Activated naive CD4-positive, alpha-beta T cell treated with anti-CD3 and anti-CD28 coated beads, Interleukin-2, amount 10 ng/mL, durations not matched to agents 5 hours and 36 hours (primary cell): ENCODE results near the gene PFDN2. TPM values are rescaled to one million over a fixed set of nuclear protein-coding genes. Genes with fewer than 3 reads are reported as not detected.

ENCODE experiments used
- total RNA-seq, 2 experiments: library from RNA; stranded (reverse); gene quantifications; one replicate each; pipeline ENCODE4 v1.2.3, GENCODE V29; 2021

Gene PFDN2, protein sequence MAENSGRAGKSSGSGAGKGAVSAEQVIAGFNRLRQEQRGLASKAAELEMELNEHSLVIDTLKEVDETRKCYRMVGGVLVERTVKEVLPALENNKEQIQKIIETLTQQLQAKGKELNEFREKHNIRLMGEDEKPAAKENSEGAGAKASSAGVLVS
- total RNA-seq, result 10 to 100 TPM; 47.2 to 48.3 TPM

DNA sequence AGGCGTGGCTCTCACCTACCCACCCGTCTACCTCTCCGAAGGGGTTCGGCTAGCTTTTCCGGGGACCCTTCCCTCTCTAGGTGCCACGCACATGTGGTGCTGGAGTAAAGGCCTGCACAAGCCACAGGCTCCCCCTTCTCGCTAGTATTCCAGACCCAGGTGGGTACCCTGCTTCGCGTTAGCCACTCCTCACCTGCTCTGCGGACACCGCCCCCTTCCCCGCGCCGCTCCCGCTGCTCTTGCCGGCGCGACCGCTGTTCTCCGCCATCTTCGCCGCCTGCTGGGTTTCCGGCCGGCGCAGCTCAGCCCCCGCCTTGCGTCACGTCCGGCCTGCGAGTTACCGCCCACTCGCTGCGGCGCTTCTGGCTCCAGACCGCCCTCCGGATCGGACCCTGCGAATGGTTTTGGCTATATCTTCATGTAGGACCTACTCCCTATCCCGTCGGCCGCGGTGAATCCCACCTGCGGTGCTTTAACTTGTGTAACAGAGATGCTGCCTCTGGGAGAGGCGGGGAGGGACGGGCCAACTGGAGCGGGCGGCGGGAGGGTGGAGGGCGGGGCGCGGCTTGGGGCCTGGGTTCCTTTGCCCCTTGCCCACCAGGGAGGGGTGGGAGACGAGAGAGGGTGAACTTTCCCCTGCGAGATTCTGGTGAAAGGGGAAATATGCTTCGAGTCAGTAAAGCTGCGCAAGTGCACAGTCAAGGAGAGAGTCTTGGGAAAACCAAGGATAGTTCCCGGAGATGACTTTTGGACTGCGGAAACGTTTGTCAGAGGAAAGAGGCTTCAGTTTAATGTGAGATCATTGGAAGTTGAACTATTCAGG is at the start of gene PFDN2, which contains the start of gene NIT1:
PFDN2 (minus strand) TSS at position 279 of the 823 bp plus-strand sequence; CDS start at position 268, 11 bp downstream.
NIT1 (plus strand) TSS at position 347 of the 823 bp plus-strand sequence; CDS start at position 419, 72 bp downstream.

DNA sequence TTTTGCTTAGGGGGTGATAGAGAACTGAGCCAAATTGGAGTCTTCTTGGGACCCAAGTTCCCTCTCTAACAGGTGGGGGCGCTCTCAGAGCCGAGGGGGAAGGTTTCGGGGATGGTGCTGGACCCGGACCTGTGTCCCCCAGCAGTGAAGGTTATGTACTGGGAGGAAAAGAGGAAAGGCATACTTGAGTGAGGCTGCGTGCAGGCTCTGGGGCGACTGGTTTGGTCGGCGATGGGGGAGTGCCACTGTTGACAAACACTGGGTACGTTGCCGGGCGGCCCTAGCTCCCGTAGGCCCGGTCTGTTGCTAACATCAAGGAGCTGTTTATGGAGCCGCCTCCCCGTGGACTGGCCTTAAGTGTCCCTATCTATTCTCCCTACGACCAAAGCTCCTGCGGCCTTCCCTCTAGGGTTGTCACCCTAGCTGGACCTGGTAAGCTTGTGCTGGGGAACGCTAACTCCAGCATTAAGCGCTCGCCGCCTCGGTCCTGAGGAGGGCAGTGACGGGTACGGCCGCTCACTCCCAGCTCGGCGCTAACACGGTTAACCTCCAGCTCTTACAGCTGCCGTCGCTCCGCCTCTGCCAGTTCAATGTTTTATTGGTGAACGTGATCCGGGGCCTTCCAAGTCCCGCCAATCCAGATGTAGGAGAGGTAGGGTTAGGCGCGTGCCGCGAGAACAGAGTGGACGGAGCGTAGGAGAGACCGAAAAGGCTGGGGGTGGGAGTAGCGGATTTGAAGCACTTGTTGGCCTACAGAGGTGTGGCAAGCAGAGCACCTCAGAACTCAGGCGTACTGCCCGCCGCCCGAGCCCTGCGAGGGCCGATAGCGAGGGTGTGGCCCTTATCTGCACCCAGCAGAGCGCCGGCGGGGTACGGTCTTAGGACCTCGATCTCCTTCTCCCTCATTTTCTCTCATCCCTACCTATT is 48.2 kb upstream of the PFDN2 start, which contains the start of gene PPOX:
PPOX (plus strand) TSS at position 685 of the 927 bp plus-strand sequence. CDS start 422 bp downstream, outside the sequence.

DNA sequence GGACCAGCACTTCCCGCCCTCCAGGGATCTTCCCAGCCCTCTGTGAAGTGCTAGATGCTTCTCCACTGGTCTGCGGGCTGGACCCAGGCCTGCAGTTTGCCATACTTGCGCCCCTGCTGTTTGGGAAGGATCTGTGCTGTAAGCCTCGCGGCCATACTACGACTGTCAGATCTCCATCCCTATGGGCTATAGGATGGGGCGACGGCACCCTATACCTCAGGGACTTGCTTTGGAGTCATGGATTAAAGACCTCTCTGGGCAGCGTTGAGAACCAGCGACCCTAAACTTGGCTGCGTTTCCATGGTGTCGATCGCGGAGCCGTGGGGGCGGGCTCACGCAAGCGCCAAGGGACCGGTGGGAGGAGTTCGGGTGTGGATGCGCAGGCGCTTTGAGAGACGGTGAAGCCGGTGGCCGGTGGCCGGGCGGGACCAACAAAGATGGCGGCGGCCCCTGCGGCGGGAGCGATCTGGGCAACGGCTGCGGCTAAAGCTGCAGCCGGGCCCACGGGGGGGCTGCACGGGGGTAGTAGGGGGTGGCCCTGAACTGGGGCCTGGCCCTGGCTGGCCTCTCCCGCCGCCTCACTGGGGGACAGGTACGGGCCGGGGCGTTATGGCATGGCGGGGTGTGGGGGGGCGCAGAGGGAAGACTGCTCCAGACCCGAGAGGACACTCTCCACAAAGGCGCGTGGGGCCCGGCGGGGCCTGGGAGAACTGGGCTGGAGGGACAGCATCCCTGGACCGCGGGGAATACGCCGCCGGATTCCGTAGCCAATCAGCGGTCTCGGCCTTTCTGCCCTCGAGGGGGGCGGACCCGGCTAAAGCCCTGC is 41.5 kb upstream of the PFDN2 start, which contains the start of gene USP21:
USP21 (plus strand) TSS at position 414 of the 826 bp plus-strand sequence. CDS start 1,141 bp downstream, outside the sequence.

DNA sequence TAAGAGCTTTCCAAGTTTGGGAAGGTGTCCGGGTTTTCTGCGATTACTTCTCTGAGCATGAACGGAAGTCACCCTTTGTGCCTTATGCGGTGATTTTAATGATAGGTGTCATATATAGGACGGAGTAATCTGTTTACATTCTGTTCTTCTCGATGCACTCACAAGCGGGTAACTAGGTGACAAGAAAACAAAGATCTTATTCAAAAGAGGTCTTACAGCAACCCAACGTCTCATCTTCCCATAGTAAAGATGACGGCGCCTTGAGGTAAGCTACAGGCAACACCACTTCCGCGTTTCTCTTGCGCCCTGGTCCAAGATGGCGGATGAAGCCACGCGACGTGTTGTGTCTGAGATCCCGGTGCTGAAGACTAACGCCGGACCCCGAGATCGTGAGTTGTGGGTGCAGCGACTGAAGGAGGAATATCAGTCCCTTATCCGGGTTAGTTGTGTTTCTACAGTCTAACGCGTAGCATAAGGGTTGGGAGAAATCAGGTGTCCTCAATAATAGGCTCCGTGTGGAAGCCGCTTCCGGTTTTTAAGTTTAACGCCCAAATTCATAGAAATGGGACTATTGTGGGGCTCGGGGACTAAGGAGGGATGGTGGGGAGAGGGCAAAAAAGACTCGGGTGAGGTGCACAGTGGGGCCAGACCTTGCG is 36.0 kb upstream of the PFDN2 start, which contains the start of gene UFC1:
UFC1 (plus strand) TSS at position 297 of the 656 bp plus-strand sequence; CDS start at position 317, 20 bp downstream.

DNA sequence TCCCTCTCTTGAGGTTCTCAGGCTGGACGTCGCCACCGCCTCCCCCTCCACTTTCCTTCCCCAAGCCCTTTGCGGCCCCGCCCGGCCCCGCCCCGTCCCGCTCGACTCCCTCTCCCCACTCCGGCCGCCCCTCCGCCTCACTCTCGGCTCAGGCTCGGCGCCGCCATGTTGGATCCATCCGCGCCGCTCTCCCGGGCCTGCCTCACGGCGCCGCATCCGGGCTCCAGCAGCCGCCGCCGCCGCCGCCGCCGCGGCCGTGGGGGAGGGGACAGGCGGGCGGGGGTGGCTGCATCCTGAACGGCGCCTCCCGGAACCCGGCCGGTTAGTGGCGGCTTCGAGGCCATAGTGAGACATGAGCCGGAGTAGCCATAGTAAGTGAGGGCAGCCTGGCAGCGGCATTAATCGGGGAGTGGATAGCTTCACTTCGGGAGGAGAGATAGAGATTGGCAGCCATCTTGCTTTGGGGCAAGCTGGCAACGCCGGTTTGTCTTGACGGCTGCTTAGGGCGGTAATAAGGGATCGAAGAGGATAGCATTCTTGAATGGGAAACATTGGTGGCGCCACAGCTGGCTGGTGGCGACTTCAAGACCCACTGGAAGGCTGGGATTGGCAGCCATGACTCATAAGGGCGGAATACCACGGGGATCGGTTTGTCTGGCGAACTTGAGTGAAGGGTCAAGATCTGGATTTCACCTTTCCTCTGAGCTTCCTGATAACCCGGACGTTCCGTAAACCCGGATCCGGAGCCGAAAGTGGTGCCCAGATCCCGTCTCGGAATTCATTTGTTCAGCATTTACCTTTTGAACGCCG is 14.8 kb upstream of the PFDN2 start, which contains the start of gene DEDD:
DEDD (minus strand) TSS at position 258 of the 810 bp plus-strand sequence. CDS start 8,205 bp downstream, outside the sequence.

DNA sequence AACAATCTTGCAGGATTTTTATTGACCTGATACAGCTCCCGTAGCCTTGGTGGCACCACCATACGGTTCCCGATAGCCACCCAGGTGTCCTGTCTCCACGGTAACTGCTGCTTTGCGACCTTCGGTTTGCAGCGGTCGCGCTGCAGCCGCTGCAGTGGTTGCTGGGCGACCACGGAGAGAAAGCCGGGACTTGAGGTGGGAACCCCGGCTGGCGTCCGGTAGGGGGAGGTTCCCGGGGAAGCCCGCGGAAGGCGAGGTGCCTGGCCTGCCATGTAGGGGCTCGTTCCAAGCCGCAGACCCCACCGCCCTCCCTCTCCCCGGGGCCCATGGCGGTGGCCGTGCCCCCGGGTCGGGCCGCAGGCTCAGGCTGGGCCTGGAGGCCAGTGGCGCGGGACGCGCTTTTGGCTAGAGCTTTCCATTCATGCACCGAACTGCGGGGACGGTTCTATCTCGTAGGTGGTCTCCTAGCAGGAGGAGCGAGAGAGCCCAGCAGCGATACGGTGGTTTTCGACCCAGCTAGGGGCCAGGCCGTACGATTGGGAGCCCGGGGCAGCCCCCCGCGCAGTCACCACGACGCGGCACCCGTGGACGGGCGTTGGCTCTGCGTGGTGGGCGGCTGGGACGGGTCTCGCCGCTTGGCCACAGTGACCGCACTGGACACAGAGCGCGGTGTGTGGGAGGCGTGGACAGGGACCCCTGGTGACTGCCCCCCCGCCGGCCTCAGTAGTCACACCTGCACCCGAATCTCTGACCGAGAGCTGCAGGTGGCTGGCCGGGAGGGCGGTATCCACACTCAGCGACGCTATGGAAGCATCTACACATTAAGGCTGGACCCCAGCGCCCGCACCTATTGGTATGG is 19.4 kb downstream of the PFDN2 start, which contains the start of gene KLHDC9:
KLHDC9 (plus strand) TSS at position 152 of the 859 bp plus-strand sequence; CDS start at position 327, 175 bp downstream.

DNA sequence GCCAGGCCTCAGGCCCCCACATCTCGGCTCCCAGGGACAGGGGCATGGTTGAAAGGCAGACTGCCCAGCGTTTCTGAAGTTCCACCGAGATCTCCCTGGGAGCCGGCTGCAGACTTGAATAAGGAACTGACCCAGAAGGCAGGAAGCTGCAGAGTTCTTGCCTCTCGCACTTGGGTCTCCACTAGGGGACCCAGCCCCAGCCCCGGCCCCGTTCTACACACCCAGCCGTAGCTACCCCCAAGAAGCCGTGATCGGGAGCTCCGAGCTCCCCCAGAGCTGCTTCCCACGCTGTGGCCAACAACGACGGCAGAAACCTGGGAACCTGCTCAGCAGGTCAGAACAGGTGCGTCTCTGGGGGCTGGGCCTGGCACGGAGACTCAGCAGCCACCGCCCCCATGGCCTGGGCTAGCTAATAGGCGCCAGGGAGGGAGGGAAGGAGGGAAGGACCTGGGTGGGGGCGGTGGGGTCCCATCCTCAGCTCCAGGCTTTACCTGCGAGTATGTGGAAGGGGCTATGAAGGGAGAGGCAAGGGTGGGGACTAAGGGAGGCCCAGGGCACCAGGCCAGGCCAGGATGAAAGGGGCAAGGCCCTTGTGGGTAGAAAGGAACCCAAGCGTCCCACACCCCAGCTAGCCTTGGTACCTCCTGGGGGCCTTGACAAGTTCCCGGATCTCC is 28.4 kb downstream of the PFDN2 start, which contains the start of gene NECTIN4:
NECTIN4 (minus strand) TSS at position 308 of the 674 bp plus-strand sequence; CDS start at position 46, 262 bp downstream.

DNA sequence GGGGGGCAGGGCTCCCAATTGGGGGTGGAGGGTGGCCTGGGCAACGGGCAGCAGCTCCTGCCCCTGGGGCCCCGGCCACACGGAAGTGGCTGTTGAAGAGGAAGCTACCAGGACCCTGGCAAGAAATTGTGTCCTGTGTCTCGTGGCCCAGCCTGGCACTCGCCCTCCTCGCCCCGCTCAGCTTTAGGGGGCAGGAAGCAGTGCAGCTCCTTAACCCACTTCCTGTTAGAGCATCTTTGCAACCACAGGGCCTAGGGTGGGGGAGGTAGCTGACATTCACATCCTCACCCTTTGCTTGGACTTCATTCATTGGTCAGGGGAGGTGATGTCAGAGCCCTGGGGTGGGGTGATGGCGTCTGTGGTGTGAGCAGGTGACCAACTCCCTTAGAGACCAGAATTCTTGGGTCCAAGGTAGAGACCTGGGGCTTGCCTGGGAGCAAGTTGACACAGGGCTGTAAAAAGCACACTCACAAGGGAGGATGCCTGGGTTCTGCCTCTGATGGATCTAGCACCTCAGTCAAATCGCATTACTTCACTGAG is 48.0 kb downstream of the PFDN2 start, which contains the start of gene ARHGAP30:
ARHGAP30 (minus strand) TSS at position 161 of the 540 bp plus-strand sequence. CDS start 267 bp downstream, outside the sequence.

Other genes with a start within 250 kb of the PFDN2 start
- gene ITLN1, start 232.9 kb downstream of the PFDN2 start, total RNA-seq, result not detected
- gene ITLN2, start 163.2 kb downstream of the PFDN2 start, total RNA-seq, result not detected
- 10 to 100 TPM; 16.2 to 20.7 TPM for gene F11R, start 96.9 kb downstream of the PFDN2 start, total RNA-seq
- gene TSTD1, start 79.1 kb downstream of the PFDN2 start, total RNA-seq, result 10 to 100 TPM; 60.7 to 63.0 TPM
- 10 to 100 TPM; 62.5 to 63.9 TPM for gene USF1, start 72.1 kb downstream of the PFDN2 start, total RNA-seq
- 100 to 1,000 TPM; 304 to 324 TPM for gene ARHGAP30, start 48.1 kb downstream of the PFDN2 start, total RNA-seq
- not detected for gene NECTIN4, start 28.5 kb downstream of the PFDN2 start, total RNA-seq
- under 1 TPM; 0.58 to 0.63 TPM for gene KLHDC9, start 19.7 kb downstream of the PFDN2 start, total RNA-seq
- gene NIT1, start 68 bp upstream of the PFDN2 start, total RNA-seq, result 10 to 100 TPM; 38.3 to 39.0 TPM
- gene DEDD, start 14.6 kb upstream of the PFDN2 start, total RNA-seq, result 10 to 100 TPM; 30.2 to 35.5 TPM
- 100 to 1,000 TPM; 123 to 125 TPM for gene UFC1, start 35.9 kb upstream of the PFDN2 start, total RNA-seq
- gene USP21, start 41.5 kb upstream of the PFDN2 start, total RNA-seq, result 10 to 100 TPM; 31.2 to 35.6 TPM
- 10 to 100 TPM; 35.8 to 39.2 TPM for gene PPOX, start 48.4 kb upstream of the PFDN2 start, total RNA-seq
- gene B4GALT3, start 59.5 kb upstream of the PFDN2 start, total RNA-seq, result 10 to 100 TPM; 43.6 to 52.2 TPM
- gene ADAMTS4, start 81.0 kb upstream of the PFDN2 start, total RNA-seq, result 1 to 10 TPM; 1.8 to 1.9 TPM
- 10 to 100 TPM; 82.5 to 90.4 TPM for gene NDUFS2, start 84.3 kb upstream of the PFDN2 start, total RNA-seq
- gene FCER1G, start 97.3 kb upstream of the PFDN2 start, total RNA-seq, result 1 to 10 TPM; 2.7 to 2.9 TPM
- not detected for gene APOA2, start 105.6 kb upstream of the PFDN2 start, total RNA-seq
- gene TOMM40L, start 108.0 kb upstream of the PFDN2 start, total RNA-seq, result 10 to 100 TPM; 19.6 to 20.4 TPM
- gene NR1I3, start 120.2 kb upstream of the PFDN2 start, total RNA-seq, result not detected
- under 1 TPM; 0.26 to 0.71 TPM for gene PCP4L1, start 140.7 kb upstream of the PFDN2 start, total RNA-seq
- 1 to 10 TPM; 4.8 to 6.1 TPM for gene MPZ, start 191.9 kb upstream of the PFDN2 start, total RNA-seq
- gene SDHC, start 196.3 kb upstream of the PFDN2 start, total RNA-seq, result 100 to 1,000 TPM; 148 to 153 TPM
- gene CFAP126, start 249.8 kb upstream of the PFDN2 start, total RNA-seq, result not detected